Tibial artery (tissue), 4 donors: ENCODE results near the gene ZC3HAV1L.
"Not testable (repeated sequence)": the region's sequence is repeated elsewhere in the genome, so short reads cannot be mapped to it uniquely, and the experiment has no call there.

ENCODE experiments used
- DNase-seq, 2 donors: peaks; one replicate each; pipeline ENCODE4 v3.0.0-alpha.2; 2019
- H3K27ac ChIP-seq, 2 donors: fragments of 200-600 bp; sonication (generic) in 1 of 2; 1 replicate in 1 of 2; 2 replicates in 1 of 2; pipeline ENCODE4 v1.5.1; 2018 to 2019; ENCODE audit warnings: mild to moderate bottlenecking in 1 of 2
- H3K27me3 ChIP-seq, 2 donors: fragments of 200-600 bp; sonication (generic) in 1 of 2; one replicate each; pipeline versions ENCODE4 v1.5.1 to v1.6.0; 2016 to 2019
- H3K36me3 ChIP-seq, 3 donors: fragments of 200-600 bp; sonication (generic) in 2 of 3; one replicate each; pipeline ENCODE4 v1.5.1; 2016 to 2019; ENCODE audit warnings: mild to moderate bottlenecking in 2 of 3
- H3K4me1 ChIP-seq, 4 donors: fragments of 200-600 bp; sonication (generic) in 2 of 4; 1 replicate in 3 of 4; 2 replicates in 1 of 4; pipeline ENCODE4 v1.5.1; 2016 to 2019
- H3K4me3 ChIP-seq, 2 donors: fragments of 200-600 bp; sonication (generic) in 1 of 2; 1 replicate in 1 of 2; 2 replicates in 1 of 2; pipeline ENCODE4 v1.5.1; 2018 to 2019; ENCODE audit warnings: mild to moderate bottlenecking in 2 of 2
- H3K9me3 ChIP-seq, 3 donors: fragments of 200-600 bp; sonication (generic) in 1 of 3; one replicate each; pipeline ENCODE4 v1.5.1; 2016 to 2019
- CTCF ChIP-seq, 2 experiments: fragments of 200-600 bp in 1 of 2; fragments of 450-650 bp in 1 of 2; IDR thresholded peaks; one replicate each; pipeline ENCODE4 v1.5.1; 2017 to 2019; ENCODE audit warnings: antibody characterized with exemption in 2 of 2, mild to moderate bottlenecking in 1 of 2, moderate library complexity in 1 of 2
- intact Hi-C: fragments of 100-400 bp; cut with DNase I; formaldehyde crosslinking; loops from one replicate; pipeline ENCODE4 v1.15.0; 2023; ENCODE audit warnings: low total_unique reads

ZC3HAV1L gene

GRCh38 chr7:139026551-139026950 is 9.3 kb downstream of the ZC3HAV1L start:
- intact Hi-C loops, result no loop called here
- H3K4me1 ChIP-seq, result no peaks in the 10 kb centered on the region
- no peaks in the 10 kb centered on the region for H3K27me3 ChIP-seq
- TF ChIP-seq CTCF (IDR thresholded peaks at IDR 0.05), result no peak
- H3K27ac ChIP-seq, result no peak overlapping the region
- H3K9me3 ChIP-seq, result no peaks in the 10 kb centered on the region
- H3K4me3 ChIP-seq, result no peak overlapping the region
- peaks cover 7 to 60% (median 31%) of the 10 kb centered on the region in 3 donors for H3K36me3 ChIP-seq
- DNase-seq, result no peak

GRCh38 chr7:139025861-139026260 is 10.0 kb downstream of the ZC3HAV1L start:
- DNase-seq, result not testable (repeated sequence)
- H3K36me3 ChIP-seq, result peaks cover 7 to 58% (median 31%) of the 10 kb centered on the region in 3 donors

GRCh38 chr7:139023076-139023475 is 12.8 kb downstream of the ZC3HAV1L start:
- no peak overlapping the region for H3K4me3 ChIP-seq
- no peak overlapping the region for H3K27ac ChIP-seq
- H3K4me1 ChIP-seq, result no peaks in the 10 kb centered on the region
- no peaks in the 10 kb centered on the region for H3K9me3 ChIP-seq
- no peak for DNase-seq
- no peaks in the 10 kb centered on the region for H3K27me3 ChIP-seq
- peaks cover 7 to 33% (median 20%) of the 10 kb centered on the region in 3 donors for H3K36me3 ChIP-seq
- intact Hi-C loops, result no loop called here
- no peak for TF ChIP-seq CTCF (IDR thresholded peaks at IDR 0.05)

More at GRCh38 chr7:139025861-139026260, 10.0 kb downstream of the ZC3HAV1L start:
- H3K4me1 ChIP-seq, H3K9me3 ChIP-seq, intact Hi-C loops, H3K27me3 ChIP-seq, H3K27ac ChIP-seq, H3K4me3 ChIP-seq: not testable (repeated sequence)

- intact Hi-C loops, result no loop called here
- Histone ChIP-seq H3K27me3 (no peaks in the 10 kb centered on the region), H3K9me3 (no peaks in the 10 kb centered on the region), H3K27ac (no peak overlapping the region), H3K4me3 (no peak overlapping the region), H3K4me1 (no peaks in the 10 kb centered on the region), H3K36me3 (peaks cover 7 to 25% (median 20%) of the 10 kb centered on the region in 3 donors)
- no peak for DNase-seq
- TF ChIP-seq CTCF (IDR thresholded peaks at IDR 0.05), result no peak
Measured at GRCh38 chr7:139022286-139022685, 13.6 kb downstream of the ZC3HAV1L start.

- no peak for TF ChIP-seq CTCF (IDR thresholded peaks at IDR 0.05)
- H3K36me3 ChIP-seq, result peaks cover 0 to 6% (median 0%) of the 10 kb centered on the region in 3 donors
- no peaks in the 10 kb centered on the region for H3K4me1 ChIP-seq
- no peak overlapping the region for H3K4me3 ChIP-seq
- no peak overlapping the region for H3K27ac ChIP-seq
- H3K27me3 ChIP-seq, result no peaks in the 10 kb centered on the region
- DNase-seq, result no peak
- H3K9me3 ChIP-seq, result no peaks in the 10 kb centered on the region
- intact Hi-C loops, result no loop called here
Measured at GRCh38 chr7:139018910-139019309, 16.9 kb downstream of the ZC3HAV1L start.

- H3K27ac ChIP-seq, result no peak overlapping the region
- H3K9me3 ChIP-seq, result no peaks in the 10 kb centered on the region
- peak; percentile 58 to 66 for DNase-seq
- no peaks in the 10 kb centered on the region for H3K36me3 ChIP-seq
- H3K4me1 ChIP-seq, result no peaks in the 10 kb centered on the region
- H3K27me3 ChIP-seq, result no peaks in the 10 kb centered on the region
- no peak overlapping the region for H3K4me3 ChIP-seq
- peak; percentile 30 to 46 for TF ChIP-seq CTCF (IDR thresholded peaks at IDR 0.05)
- intact Hi-C loops, result no loop called here
Measured at GRCh38 chr7:139016931-139017511, 18.8 kb downstream of the ZC3HAV1L start.
